ENCODE results near the gene ACADVL. TPM values are rescaled to one million over a fixed set of nuclear protein-coding genes. Genes with fewer than 3 reads are reported as not detected.

ACADVL gene
- total RNA-seq, 2 experiments from 2014 or later: 348 to 371 TPM

- Mint-ChIP-seq H3K27ac (no peak overlapping the region), H3K27me3 (ENCODE audit: low read depth) (peaks cover 24% of the 10 kb centered on the region), H3K4me3 (no peak overlapping the region), H3K4me1 (ENCODE audit: low read depth) (peaks cover 33% of the 10 kb centered on the region), H3K36me3 (ENCODE audit: low read depth) (peaks cover 20% of the 10 kb centered on the region), H3K9me3 (ENCODE audit: insufficient read depth) (no peaks in the 10 kb centered on the region)
- ATAC-seq (no peak), DNase-seq (no peak)
- CTCF ChIA-PET: interaction anchor here (1.3 kb wide), 1 partner anchor 37 kb away, joined by 4 read pairs; no protein-coding TSS in a partner anchor
- POLR2A ChIA-PET: interaction anchor here (0.7 kb wide), 2 partner anchors 17 to 265 kb away, joined by 3 read pairs; no protein-coding TSS in a partner anchor
These were observed 40.4 kb downstream of the ACADVL start for GRCh38 chr17:7260151-7260550.

GRCh38 chr17:7260651-7261378 lies 41.1 kb downstream of the ACADVL start:
- CTCF ChIA-PET: interaction anchor here (0.6 to 1.3 kb wide), 2 partner anchors 36 to 354 kb away, joined by 3 to 4 read pairs; no protein-coding TSS in a partner anchor
- peaks cover 33% of the 10 kb centered on the region for H3K4me1 Mint-ChIP-seq (ENCODE audit: low read depth)
- H3K9me3 Mint-ChIP-seq (ENCODE audit: insufficient read depth): no peaks in the 10 kb centered on the region
- H3K27ac Mint-ChIP-seq: no peak overlapping the region
- peak overlapping the region; percentile 52 for H3K4me3 Mint-ChIP-seq
- DNase-seq (peak; percentile 47), ATAC-seq (peak; percentile 62)
- peaks cover 20% of the 10 kb centered on the region for H3K36me3 Mint-ChIP-seq (ENCODE audit: low read depth)
- peaks cover 24% of the 10 kb centered on the region for H3K27me3 Mint-ChIP-seq (ENCODE audit: low read depth)
- POLR2A ChIA-PET: interaction anchor here (0.7 to 1.0 kb wide), 3 partner anchors 17 to 265 kb away, joined by 3 read pairs; partner anchors contain the start of genes ACADVL and DLG4

GRCh38 chr17:7261379-7262191 lies 41.8 kb downstream of the ACADVL start:
- POLR2A ChIA-PET: interaction anchor here (1.0 kb wide), 1 partner anchor 41 kb away, joined by 3 read pairs; the partner anchor contains the start of genes ACADVL and DLG4
- ATAC-seq (peak; percentile 42), DNase-seq (peak; percentile 31)
- H3K27me3 Mint-ChIP-seq (ENCODE audit: low read depth): peaks cover 24% of the 10 kb centered on the region
- peaks cover 16% of the 10 kb centered on the region for H3K36me3 Mint-ChIP-seq (ENCODE audit: low read depth)
- H3K4me1 Mint-ChIP-seq (ENCODE audit: low read depth): peaks cover 29% of the 10 kb centered on the region
- H3K4me3 Mint-ChIP-seq: peak overlapping the region; percentile 63
- H3K9me3 Mint-ChIP-seq (ENCODE audit: insufficient read depth): no peaks in the 10 kb centered on the region
- CTCF ChIA-PET: interaction anchor here (0.6 kb wide), 1 partner anchor 354 kb away, joined by 3 read pairs; no protein-coding TSS in a partner anchor
- peak overlapping the region; percentile 61 for H3K27ac Mint-ChIP-seq

- peaks cover 27% of the 10 kb centered on the region for H3K27me3 Mint-ChIP-seq (ENCODE audit: low read depth)
- peaks cover 26% of the 10 kb centered on the region for H3K4me1 Mint-ChIP-seq (ENCODE audit: low read depth)
- no peak for DNase-seq
- peak within 1 kb of the TSS; percentile 77 for H3K27ac Mint-ChIP-seq
- ChIA-PET CTCF (no interaction called here), POLR2A (interaction anchor here (1.0 kb wide), 1 partner anchor 42 kb away, joined by 3 read pairs; the partner anchor contains the start of genes ACADVL and DLG4)
- H3K9me3 Mint-ChIP-seq (ENCODE audit: insufficient read depth): no peaks in the 10 kb centered on the region
- peak within 1 kb of the TSS; percentile 63 for H3K4me3 Mint-ChIP-seq
- H3K36me3 Mint-ChIP-seq (ENCODE audit: low read depth): peaks cover 12% of the 10 kb centered on the region
- ATAC-seq: no peak
These were observed 42.6 kb downstream of the ACADVL start, which contains the start of gene CLDN7 for GRCh38 chr17:7262192-7262934. CLDN7 (minus strand) TSS chr17:7262478; CDS start chr17:7262043, 435 bp downstream.

GRCh38 chr17:7262935-7263800 lies 43.4 kb downstream of the ACADVL start:
- Mint-ChIP-seq H3K9me3 (ENCODE audit: insufficient read depth) (no peaks in the 10 kb centered on the region), H3K36me3 (ENCODE audit: low read depth) (peaks cover 12% of the 10 kb centered on the region), H3K4me1 (ENCODE audit: low read depth) (peaks cover 26% of the 10 kb centered on the region), H3K27me3 (ENCODE audit: low read depth) (peaks cover 27% of the 10 kb centered on the region), H3K27ac (peak overlapping the region; percentile 77), H3K4me3 (peak overlapping the region; percentile 54)
- CTCF ChIA-PET: interaction anchor here (1.6 kb wide), 1 partner anchor 34 kb away, joined by 4 read pairs; no protein-coding TSS in a partner anchor
- peak; percentile 46 for DNase-seq
- POLR2A ChIA-PET: interaction anchor here (0.6 kb wide), 2 partner anchors 50 to 221 kb away, joined by 3 to 5 read pairs; no protein-coding TSS in a partner anchor
- peak; percentile 16 for ATAC-seq

GRCh38 chr17:7263801-7264078 lies 44.0 kb downstream of the ACADVL start:
- Mint-ChIP-seq H3K27me3 (ENCODE audit: low read depth) (peaks cover 29% of the 10 kb centered on the region), H3K27ac (no peak overlapping the region), H3K4me1 (ENCODE audit: low read depth) (peaks cover 26% of the 10 kb centered on the region), H3K9me3 (ENCODE audit: insufficient read depth) (no peaks in the 10 kb centered on the region), H3K36me3 (ENCODE audit: low read depth) (peaks cover 8% of the 10 kb centered on the region), H3K4me3 (no peak overlapping the region)
- DNase-seq (no peak), ATAC-seq (no peak)
- POLR2A ChIA-PET: interaction anchor here (0.6 kb wide), 1 partner anchor 49 kb away, joined by 3 read pairs; no protein-coding TSS in a partner anchor
- CTCF ChIA-PET: interaction anchor here (1.6 kb wide), 1 partner anchor 33 kb away, joined by 4 read pairs; no protein-coding TSS in a partner anchor

GRCh38 chr17:7266784-7267183 lies 47.0 kb downstream of the ACADVL start:
- CTCF ChIA-PET: interaction anchor here (0.6 to 2.8 kb wide), 6 partner anchors 15 to 421 kb away, joined by 3 to 18 read pairs (median 3); partner anchors contain the start of genes NEURL4, SLC2A4 and TP53
- Mint-ChIP-seq H3K4me3 (no peak overlapping the region), H3K27ac (no peak overlapping the region), H3K36me3 (ENCODE audit: low read depth) (no peaks in the 10 kb centered on the region), H3K4me1 (ENCODE audit: low read depth) (peaks cover 20% of the 10 kb centered on the region), H3K9me3 (ENCODE audit: insufficient read depth) (no peaks in the 10 kb centered on the region), H3K27me3 (ENCODE audit: low read depth) (peaks cover 31% of the 10 kb centered on the region)
- DNase-seq (no peak), ATAC-seq (no peak)
- POLR2A ChIA-PET: interaction anchor here (0.6 to 1.2 kb wide), 2 partner anchors 28 to 169 kb away, joined by 3 read pairs; partner anchors contain the start of gene PHF23

Small RNA genes lying within 50 kb of the gene (microRNA-seq; reads per million reads assigned to microRNA genes)
- 3,475 reads per million, percentile 89 among the genes with 10 or more reads in this experiment for gene MIR324

Other genes starting within 250 kb of the ACADVL start
- not detected for gene ALOX12, start 223.9 kb upstream of the ACADVL start, total RNA-seq
- 100 to 1,000 TPM; 104 to 116 TPM for gene RNASEK, start 207.3 kb upstream of the ACADVL start, total RNA-seq
- under 1 TPM; 0.47 to 0.63 TPM for gene BCL6B, start 196.9 kb upstream of the ACADVL start, total RNA-seq
- 10 to 100 TPM; 14.8 to 15.0 TPM for gene SLC16A13, start 183.9 kb upstream of the ACADVL start, total RNA-seq
- gene SLC16A11, start 175.8 kb upstream of the ACADVL start, total RNA-seq: under 1 TPM; 0.34 to 0.39 TPM
- gene CLEC10A, start 139.7 kb upstream of the ACADVL start, total RNA-seq: not detected
- gene ASGR2, start 105.1 kb upstream of the ACADVL start, total RNA-seq: not detected
- 1 to 10 TPM in 1 of 2 experiments, under 1 TPM in 1; 0.63 to 1.3 TPM for gene ASGR1, start 40.6 kb upstream of the ACADVL start, total RNA-seq
- gene DLG4, start 102 bp upstream of the ACADVL start, total RNA-seq: 10 to 100 TPM; 10.1 to 11.7 TPM
- gene DVL2, start 14.6 kb downstream of the ACADVL start, total RNA-seq: 10 to 100 TPM; 52.4 to 56.6 TPM
- gene PHF23, start 19.5 kb downstream of the ACADVL start, total RNA-seq: 10 to 100 TPM; 53.6 to 57.9 TPM
- 100 to 1,000 TPM; 203 to 227 TPM for gene GABARAP, start 22.5 kb downstream of the ACADVL start, total RNA-seq
- gene CTDNEP1, start 31.8 kb downstream of the ACADVL start, total RNA-seq: 100 to 1,000 TPM; 171 to 186 TPM
- gene ELP5, start 32.3 kb downstream of the ACADVL start, total RNA-seq: 10 to 100 TPM; 63.5 to 66.1 TPM
- gene CLDN7, start 42.5 kb downstream of the ACADVL start, total RNA-seq: 1 to 10 TPM; 1.1 to 1.3 TPM
- gene SLC2A4, start 61.8 kb downstream of the ACADVL start, total RNA-seq: not detected
- gene YBX2, start 74.7 kb downstream of the ACADVL start, total RNA-seq: under 1 TPM; 0.37 to 0.66 TPM
- gene EIF5A, start 87.7 kb downstream of the ACADVL start, total RNA-seq: 100 to 1,000 TPM; 685 to 690 TPM
- gene GPS2, start 95.4 kb downstream of the ACADVL start, total RNA-seq: 10 to 100 TPM; 86.3 to 88.0 TPM
- 10 to 100 TPM; 45.6 to 47.0 TPM for gene NEURL4, start 109.4 kb downstream of the ACADVL start, total RNA-seq
- 100 to 1,000 TPM; 573 to 605 TPM for gene ACAP1, start 116.6 kb downstream of the ACADVL start, total RNA-seq
- 10 to 100 TPM; 11.4 to 11.8 TPM for gene KCTD11, start 132.2 kb downstream of the ACADVL start, total RNA-seq
- not detected for gene TMEM95, start 135.2 kb downstream of the ACADVL start, total RNA-seq
- gene TNK1, start 161.2 kb downstream of the ACADVL start, total RNA-seq: 1 to 10 TPM; 2.1 to 2.6 TPM
- 10 to 100 TPM; 87.9 to 92.6 TPM for gene PLSCR3, start 174.6 kb downstream of the ACADVL start, total RNA-seq
- 10 to 100 TPM; 61.8 to 62.3 TPM for gene TMEM256, start 184.2 kb downstream of the ACADVL start, total RNA-seq
- gene NLGN2, start 187.9 kb downstream of the ACADVL start, total RNA-seq: 1 to 10 TPM; 4.7 to 5.2 TPM
- not detected for gene SPEM1, start 200.4 kb downstream of the ACADVL start, total RNA-seq
- not detected for gene SPEM2, start 205.7 kb downstream of the ACADVL start, total RNA-seq
- gene SPEM3, start 208.9 kb downstream of the ACADVL start, total RNA-seq: not detected
- 10 to 100 TPM; 16.5 to 18.1 TPM for gene TMEM102, start 215.5 kb downstream of the ACADVL start, total RNA-seq
- gene FGF11, start 219.6 kb downstream of the ACADVL start, total RNA-seq: 10 to 100 TPM; 16.6 to 18.8 TPM
- 10 to 100 TPM; 14.1 to 15.7 TPM for gene CHRNB1, start 225.1 kb downstream of the ACADVL start, total RNA-seq

All from activated CD8-positive, alpha-beta T cell treated with anti-CD3 and anti-CD28 coated beads, Interleukin-2, amount 10 ng/mL, durations not matched to agents 7 days and 5 days (primary cell).